GM12874 (cell line): ENCODE results near the gene ARSD.

Experiments used
- TF ChIP-seq, protein P1 (sequence below): IDR thresholded peaks from 2 replicates; pipeline ENCODE4 v1.5.1; 2011; ENCODE audit warnings: low read depth, mild to moderate bottlenecking, control low read depth, low read length, moderate library complexity; ENCODE audit not compliant: insufficient read depth

ARSD gene

GRCh38 chrX:2875136-2875481 lies 54.0 kb downstream of the ARSD start:
- TF ChIP-seq, protein P1, sequence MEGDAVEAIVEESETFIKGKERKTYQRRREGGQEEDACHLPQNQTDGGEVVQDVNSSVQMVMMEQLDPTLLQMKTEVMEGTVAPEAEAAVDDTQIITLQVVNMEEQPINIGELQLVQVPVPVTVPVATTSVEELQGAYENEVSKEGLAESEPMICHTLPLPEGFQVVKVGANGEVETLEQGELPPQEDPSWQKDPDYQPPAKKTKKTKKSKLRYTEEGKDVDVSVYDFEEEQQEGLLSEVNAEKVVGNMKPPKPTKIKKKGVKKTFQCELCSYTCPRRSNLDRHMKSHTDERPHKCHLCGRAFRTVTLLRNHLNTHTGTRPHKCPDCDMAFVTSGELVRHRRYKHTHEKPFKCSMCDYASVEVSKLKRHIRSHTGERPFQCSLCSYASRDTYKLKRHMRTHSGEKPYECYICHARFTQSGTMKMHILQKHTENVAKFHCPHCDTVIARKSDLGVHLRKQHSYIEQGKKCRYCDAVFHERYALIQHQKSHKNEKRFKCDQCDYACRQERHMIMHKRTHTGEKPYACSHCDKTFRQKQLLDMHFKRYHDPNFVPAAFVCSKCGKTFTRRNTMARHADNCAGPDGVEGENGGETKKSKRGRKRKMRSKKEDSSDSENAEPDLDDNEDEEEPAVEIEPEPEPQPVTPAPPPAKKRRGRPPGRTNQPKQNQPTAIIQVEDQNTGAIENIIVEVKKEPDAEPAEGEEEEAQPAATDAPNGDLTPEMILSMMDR: no peak

DNA sequence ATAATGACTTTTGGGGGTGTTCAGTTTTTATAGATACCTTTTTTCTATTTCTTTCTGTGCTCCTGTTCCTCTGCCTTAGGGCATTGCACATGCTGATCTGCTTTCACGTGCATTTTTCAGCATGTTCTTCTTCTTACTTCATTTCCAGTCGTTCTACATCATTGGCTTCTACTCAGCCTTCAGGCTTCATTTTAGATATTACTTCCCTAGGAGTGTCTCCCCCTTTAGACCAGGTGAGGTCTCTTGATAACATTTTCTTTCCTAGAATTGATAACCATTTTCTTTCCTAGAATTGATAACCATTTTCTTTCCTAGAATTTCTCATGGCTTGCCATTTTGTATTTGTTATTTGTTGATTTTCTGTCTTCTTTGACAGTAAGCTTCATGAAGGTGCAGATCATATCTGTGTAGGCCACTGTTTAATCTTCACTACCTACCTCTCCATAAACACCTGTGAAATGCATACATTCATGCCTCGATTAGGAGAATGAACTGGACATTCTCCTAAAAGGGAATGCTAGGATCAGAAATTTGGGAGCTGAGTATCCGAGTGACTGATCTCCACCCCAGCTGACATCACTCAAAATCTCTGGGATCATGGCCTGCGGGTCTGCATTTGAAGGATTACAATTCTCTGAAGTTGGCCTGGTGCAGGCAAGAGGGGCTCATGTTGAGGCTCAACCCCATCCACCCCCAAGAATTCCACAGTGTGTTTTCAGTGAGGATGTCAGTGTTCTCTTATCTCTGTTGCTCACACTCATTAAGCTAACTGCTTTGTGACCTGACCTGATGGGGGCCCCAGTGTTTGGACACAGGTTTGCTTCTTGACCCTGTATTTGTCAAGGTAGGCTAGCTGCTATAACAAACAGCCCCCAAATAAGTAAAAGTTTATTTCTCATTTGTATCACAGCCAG lies 54.7 kb downstream of the ARSD start:
- TF ChIP-seq, protein P1: no peak

DNA sequence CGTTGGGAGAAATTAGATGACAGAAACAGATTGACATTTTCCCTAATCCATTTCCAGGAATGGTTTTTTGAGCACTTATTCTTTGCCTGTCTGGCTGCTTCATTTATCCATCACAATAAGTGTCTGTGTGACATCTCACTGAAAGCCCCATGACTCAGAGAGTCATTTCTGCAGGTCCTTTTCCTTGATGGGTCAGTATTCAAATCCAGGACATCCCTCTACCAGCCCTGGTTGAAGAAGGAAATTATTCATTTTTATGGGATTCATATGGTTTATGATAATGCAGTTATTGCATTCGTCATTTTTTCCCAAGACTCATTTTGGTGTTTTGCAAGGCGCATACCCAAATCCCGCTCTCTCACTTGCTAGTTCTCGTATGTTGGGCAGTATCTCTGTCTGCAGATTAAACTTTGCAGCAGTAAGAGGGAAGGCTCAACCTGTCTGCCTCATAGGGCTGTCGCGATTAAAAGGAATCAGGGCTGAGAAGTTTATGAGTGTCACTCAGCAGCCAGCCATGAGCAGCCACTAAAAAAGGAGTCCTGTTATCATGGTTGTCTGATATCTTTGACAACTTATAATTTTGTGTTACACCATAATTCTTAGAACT lies 56.4 kb downstream of the ARSD start:
- TF ChIP-seq, protein P1: no peak

DNA sequence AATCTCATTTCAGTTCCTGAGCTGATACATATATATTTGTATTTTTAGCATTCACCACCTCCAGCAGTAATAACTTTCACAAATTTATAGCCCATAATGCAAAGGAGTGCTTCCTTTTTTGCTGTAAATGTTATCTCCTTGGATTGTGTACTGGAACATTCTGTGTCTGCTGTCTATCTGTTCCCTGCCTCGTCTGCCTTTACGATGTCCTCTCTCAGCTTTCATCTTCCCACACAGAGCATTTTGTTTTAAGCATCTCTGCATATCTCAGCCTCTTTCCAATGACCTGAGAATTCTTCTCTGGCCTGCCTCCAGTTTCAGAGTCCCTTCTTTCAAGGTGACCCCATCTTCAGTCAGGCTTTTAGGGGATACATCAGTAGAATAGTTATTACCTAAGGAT lies 57.3 kb downstream of the ARSD start:
- TF ChIP-seq, protein P1: no peak

GRCh38 chrX:2870650-2871049 lies 58.5 kb downstream of the ARSD start:
- TF ChIP-seq, protein P1: no peak

DNA sequence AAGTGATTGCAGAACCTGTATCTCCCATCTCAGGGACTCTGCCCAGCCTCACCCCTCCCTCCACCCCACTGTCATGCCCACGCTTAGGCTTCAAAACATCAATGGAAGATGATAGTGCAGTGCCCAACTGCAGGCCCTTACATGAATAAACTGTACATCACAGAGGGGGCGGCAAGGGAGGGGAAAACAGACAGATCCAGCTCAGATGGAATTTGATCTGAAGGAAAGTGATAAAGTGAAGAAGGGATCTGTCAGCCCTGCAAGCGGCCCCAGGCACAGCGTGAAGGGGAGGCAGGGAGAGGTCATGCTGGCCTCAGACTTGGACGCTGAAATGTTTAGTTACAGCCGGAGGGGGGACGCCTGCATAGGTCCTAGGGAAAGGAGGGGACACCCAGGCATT lies 61.9 kb downstream of the ARSD start:
- TF ChIP-seq, protein P1: no peak

DNA sequence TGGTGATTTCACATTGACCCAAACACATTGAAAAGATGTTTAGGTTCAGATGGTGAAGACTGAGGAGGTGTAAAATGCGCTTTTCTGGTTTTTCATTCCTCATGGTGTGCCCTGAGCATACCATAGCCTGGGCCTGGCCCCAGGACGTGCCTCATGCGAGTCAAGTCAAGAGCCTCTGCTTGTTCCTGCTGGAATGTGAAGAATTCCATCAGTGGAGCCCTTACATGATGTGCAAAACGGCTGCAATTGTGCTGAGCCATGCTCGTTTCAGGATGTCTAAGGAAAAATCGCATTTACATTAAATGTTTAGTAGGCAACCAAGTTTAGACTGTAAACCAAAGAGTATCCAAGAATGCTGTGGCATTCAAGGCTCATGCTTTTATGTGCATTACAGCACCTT lies 65.5 kb downstream of the ARSD start:
- TF ChIP-seq, protein P1: no peak
